Measurements from ENCODE around the gene SETD7.

The SETD7 gene

GRCh38 chr4:139556724-139557555 is 921 bp upstream of the SETD7 start:
- H3K36me3 ChIP-seq (ENCODE audit: control insufficient read depth in 1 of 2, insufficient read depth in 2 of 2, low read length in 2 of 2), result no peaks in the 10 kb centered on the region
- peaks cover 19 to 52% of the 10 kb centered on the region in 2 donors for H3K4me1 ChIP-seq (ENCODE audit: control insufficient read depth in 1 of 2, insufficient read depth in 2 of 2, low read length in 2 of 2)
- H3K4me3 ChIP-seq (ENCODE audit: low read depth in 1 of 2, low read length in 2 of 2), result peak overlapping the region; percentile 69 to 78
- H3K27me3 ChIP-seq (ENCODE audit: low read depth, low read length), result no peaks in the 10 kb centered on the region
- peak overlapping the region; percentile 91 for H3K27ac ChIP-seq (ENCODE audit: low read length)
- no peaks in the 10 kb centered on the region for H3K9me3 ChIP-seq (ENCODE audit: control insufficient read depth in 1 of 2, low read length in 2 of 2)

GRCh38 chr4:139555705-139556070 is 331 bp downstream of the SETD7 start:
- H3K36me3 ChIP-seq (ENCODE audit: control insufficient read depth in 1 of 2, insufficient read depth in 2 of 2, low read length in 2 of 2), result no peaks in the 10 kb centered on the region
- peaks cover 19 to 61% of the 10 kb centered on the region in 2 donors for H3K4me1 ChIP-seq (ENCODE audit: control insufficient read depth in 1 of 2, insufficient read depth in 2 of 2, low read length in 2 of 2)
- peak overlapping the region; percentile 69 to 78 for H3K4me3 ChIP-seq (ENCODE audit: low read depth in 1 of 2, low read length in 2 of 2)
- peak overlapping the region; percentile 91 for H3K27ac ChIP-seq (ENCODE audit: low read length)
- H3K27me3 ChIP-seq (ENCODE audit: low read depth, low read length), result no peaks in the 10 kb centered on the region
- no peaks in the 10 kb centered on the region for H3K9me3 ChIP-seq (ENCODE audit: control insufficient read depth in 1 of 2, low read length in 2 of 2)

GRCh38 chr4:139554893-139555704 is 920 bp downstream of the SETD7 start:
- peaks cover 19 to 59% of the 10 kb centered on the region in 2 donors for H3K4me1 ChIP-seq (ENCODE audit: control insufficient read depth in 1 of 2, insufficient read depth in 2 of 2, low read length in 2 of 2)
- no peaks in the 10 kb centered on the region for H3K9me3 ChIP-seq (ENCODE audit: control insufficient read depth in 1 of 2, low read length in 2 of 2)
- no peaks in the 10 kb centered on the region for H3K27me3 ChIP-seq (ENCODE audit: low read depth, low read length)
- H3K27ac ChIP-seq (ENCODE audit: low read length), result peak overlapping the region; percentile 91
- no peaks in the 10 kb centered on the region for H3K36me3 ChIP-seq (ENCODE audit: control insufficient read depth in 1 of 2, insufficient read depth in 2 of 2, low read length in 2 of 2)
- peak overlapping the region; percentile 69 to 78 for H3K4me3 ChIP-seq (ENCODE audit: low read depth in 1 of 2, low read length in 2 of 2)

GRCh38 chr4:139554642-139554892 is 1.5 kb downstream of the SETD7 start:
- no peaks in the 10 kb centered on the region for H3K27me3 ChIP-seq (ENCODE audit: low read depth, low read length)
- peak overlapping the region; percentile 91 for H3K27ac ChIP-seq (ENCODE audit: low read length)
- H3K4me3 ChIP-seq (ENCODE audit: low read depth in 1 of 2, low read length in 2 of 2), result peak overlapping the region; percentile 69 to 78
- no peaks in the 10 kb centered on the region for H3K9me3 ChIP-seq (ENCODE audit: control insufficient read depth in 1 of 2, low read length in 2 of 2)
- no peaks in the 10 kb centered on the region for H3K36me3 ChIP-seq (ENCODE audit: control insufficient read depth in 1 of 2, insufficient read depth in 2 of 2, low read length in 2 of 2)
- peaks cover 19 to 53% of the 10 kb centered on the region in 2 donors for H3K4me1 ChIP-seq (ENCODE audit: control insufficient read depth in 1 of 2, insufficient read depth in 2 of 2, low read length in 2 of 2)

GRCh38 chr4:139553751-139554641 is 2.0 kb downstream of the SETD7 start:
- Histone ChIP-seq H3K27ac (ENCODE audit: low read length) (peak overlapping the region; percentile 91), H3K4me3 (ENCODE audit: low read depth in 1 of 2, low read length in 2 of 2) (peak overlapping the region; percentile 69 to 78), H3K36me3 (ENCODE audit: control insufficient read depth in 1 of 2, insufficient read depth in 2 of 2, low read length in 2 of 2) (no peaks in the 10 kb centered on the region), H3K4me1 (ENCODE audit: control insufficient read depth in 1 of 2, insufficient read depth in 2 of 2, low read length in 2 of 2) (peaks cover 16 to 52% of the 10 kb centered on the region in 2 donors), H3K27me3 (ENCODE audit: low read depth, low read length) (no peaks in the 10 kb centered on the region), H3K9me3 (ENCODE audit: control insufficient read depth in 1 of 2, low read length in 2 of 2) (no peaks in the 10 kb centered on the region)

GRCh38 chr4:139552517-139553307 is 3.3 kb downstream of the SETD7 start:
- Histone ChIP-seq H3K27me3 (ENCODE audit: low read depth, low read length) (no peaks in the 10 kb centered on the region), H3K36me3 (ENCODE audit: control insufficient read depth in 1 of 2, insufficient read depth in 2 of 2, low read length in 2 of 2) (no peaks in the 10 kb centered on the region), H3K27ac (ENCODE audit: low read length) (peak overlapping the region; percentile 91), H3K4me3 (ENCODE audit: low read depth in 1 of 2, low read length in 2 of 2) (peak overlapping the region in 1 of 2 donors; percentile 5), H3K4me1 (ENCODE audit: control insufficient read depth in 1 of 2, insufficient read depth in 2 of 2, low read length in 2 of 2) (peaks cover 9 to 45% of the 10 kb centered on the region in 2 donors), H3K9me3 (ENCODE audit: control insufficient read depth in 1 of 2, low read length in 2 of 2) (no peaks in the 10 kb centered on the region)

GRCh38 chr4:139550724-139551429 is 5.1 kb downstream of the SETD7 start:
- peaks cover 0 to 10% of the 10 kb centered on the region in 2 donors for H3K36me3 ChIP-seq (ENCODE audit: control insufficient read depth in 1 of 2, insufficient read depth in 2 of 2, low read length in 2 of 2)
- H3K4me1 ChIP-seq (ENCODE audit: control insufficient read depth in 1 of 2, insufficient read depth in 2 of 2, low read length in 2 of 2), result peaks cover 9 to 51% of the 10 kb centered on the region in 2 donors
- H3K27ac ChIP-seq (ENCODE audit: low read length), result peak overlapping the region; percentile 43
- no peaks in the 10 kb centered on the region for H3K27me3 ChIP-seq (ENCODE audit: low read depth, low read length)
- no peak overlapping the region for H3K4me3 ChIP-seq (ENCODE audit: low read depth in 1 of 2, low read length in 2 of 2)
- H3K9me3 ChIP-seq (ENCODE audit: control insufficient read depth in 1 of 2, low read length in 2 of 2), result no peaks in the 10 kb centered on the region

GRCh38 chr4:139547979-139548378 is 8.0 kb downstream of the SETD7 start:
- Histone ChIP-seq H3K36me3 (ENCODE audit: control insufficient read depth in 1 of 2, insufficient read depth in 2 of 2, low read length in 2 of 2) (peaks cover 3 to 24% of the 10 kb centered on the region in 2 donors), H3K27me3 (ENCODE audit: low read depth, low read length) (no peaks in the 10 kb centered on the region), H3K9me3 (ENCODE audit: control insufficient read depth in 1 of 2, low read length in 2 of 2) (no peaks in the 10 kb centered on the region), H3K27ac (ENCODE audit: low read length) (no peak overlapping the region), H3K4me1 (ENCODE audit: control insufficient read depth in 1 of 2, insufficient read depth in 2 of 2, low read length in 2 of 2) (peaks cover 5 to 36% of the 10 kb centered on the region in 2 donors), H3K4me3 (ENCODE audit: low read depth in 1 of 2, low read length in 2 of 2) (no peak overlapping the region)

GRCh38 chr4:139540632-139541031 is 15.4 kb downstream of the SETD7 start:
- H3K27ac ChIP-seq (ENCODE audit: low read length), result no peak overlapping the region
- H3K4me3 ChIP-seq (ENCODE audit: low read depth in 1 of 2, low read length in 2 of 2), result no peak overlapping the region
- H3K36me3 ChIP-seq (ENCODE audit: control insufficient read depth in 1 of 2, insufficient read depth in 2 of 2, low read length in 2 of 2), result peaks cover 3 to 11% of the 10 kb centered on the region in 2 donors
- peaks cover 0 to under 1% of the 10 kb centered on the region in 2 donors for H3K4me1 ChIP-seq (ENCODE audit: control insufficient read depth in 1 of 2, insufficient read depth in 2 of 2, low read length in 2 of 2)
- H3K9me3 ChIP-seq (ENCODE audit: control insufficient read depth in 1 of 2, low read length in 2 of 2), result no peaks in the 10 kb centered on the region
- H3K27me3 ChIP-seq (ENCODE audit: low read depth, low read length), result no peaks in the 10 kb centered on the region

- Histone ChIP-seq H3K9me3 (ENCODE audit: control insufficient read depth in 1 of 2, low read length in 2 of 2) (no peaks in the 10 kb centered on the region), H3K36me3 (ENCODE audit: control insufficient read depth in 1 of 2, insufficient read depth in 2 of 2, low read length in 2 of 2) (peaks cover 3 to 7% of the 10 kb centered on the region in 2 donors), H3K4me3 (ENCODE audit: low read depth in 1 of 2, low read length in 2 of 2) (no peak overlapping the region), H3K27me3 (ENCODE audit: low read depth, low read length) (no peaks in the 10 kb centered on the region), H3K4me1 (ENCODE audit: control insufficient read depth in 1 of 2, insufficient read depth in 2 of 2, low read length in 2 of 2) (peaks cover 0 to 6% of the 10 kb centered on the region in 2 donors), H3K27ac (ENCODE audit: low read length) (no peak overlapping the region)
These were observed 15.9 kb downstream of the SETD7 start for GRCh38 chr4:139540161-139540560.

Data from muscle layer of duodenum (tissue), 2 donors.